K562 (cell line): ENCODE measurements around the gene DARS1. TPM values are rescaled to one million over a fixed set of nuclear protein-coding genes. Genes with fewer than 3 reads are reported as not detected.

Source experiments
- CAMTA2 ChIP-seq: fragments of 250-450 bp; sonication (Bioruptor Pico); conservative IDR thresholded peaks from 2 replicates; pipeline ENCODE4 v1.5.1; 2022
- POLR2A ChIP-seq: fragments of 450-650 bp; conservative IDR thresholded peaks from 2 replicates; pipeline ENCODE4 v1.6.1; 2016
- SMAD3 ChIP-seq: fragments of 450-650 bp; formaldehyde crosslinking; conservative IDR thresholded peaks from 2 replicates; pipeline ENCODE4 v1.4.0; 2020; ENCODE audit warnings: mild to moderate bottlenecking
- polyA plus RNA-seq, 8 experiments: library from polyadenylated mRNA; depleted of rRNA in 4 of 8; stranded (reverse) in 5 of 8; unstranded in 3 of 8; fragments of >200 nt; fragmentation: Nextera tagmentation in 2 of 8; fragmentation: Illumina TruSeq in 1 of 8; extraction: Ambion mirVana in 2 of 8; extraction: Trizol in 1 of 8; gene quantifications; 2 replicates each; pipeline versions ENCODE4 v1.2.1 to v1.2.3, GENCODE V29; 2011 to 2014; ENCODE audit warnings: inconsistent platforms in 1 of 8, missing spikeins in 1 of 8
- total RNA-seq, 7 experiments: library from RNA; depleted of rRNA in 6 of 7; stranded (reverse); fragments of >200 nt in 6 of 7; fragmentation: Illumina TruSeq in 2 of 7; extraction: Trizol in 2 of 7; gene quantifications; 2 replicates each; pipeline versions ENCODE4 v1.2.1 to v1.2.3, GENCODE V29; 2011 to 2021; ENCODE audit warnings: low replicate concordance in 1 of 7
- TF ChIP-seq, protein P1 (sequence below): sonication (generic); formaldehyde crosslinking; IDR thresholded peaks from 2 replicates; pipeline ENCODE4 v1.8.1; 2022; ENCODE audit warnings: missing genetic modification reagents
- TF ChIP-seq, protein P2 (sequence below): sonication (generic); formaldehyde crosslinking; IDR thresholded peaks from 2 replicates; pipeline ENCODE4 v1.8.0; 2022; ENCODE audit warnings: missing genetic modification reagents, mild to moderate bottlenecking, borderline replicate concordance
- TF ChIP-seq, protein P3 (sequence below): sonication (generic); formaldehyde crosslinking; IDR thresholded peaks from 2 replicates; pipeline ENCODE4 v1.8.0; 2023; ENCODE audit warnings: mild to moderate bottlenecking, missing genetic modification reagents
- TF ChIP-seq, protein P4 (sequence below), 2 experiments: fragments of 450-650 bp in 1 of 2; IDR thresholded peaks; 2 replicates each; pipeline ENCODE4 v1.6.1; 2011 to 2017; ENCODE audit warnings: low read depth in 2 of 2, antibody characterized with exemption in 1 of 2, borderline replicate concordance in 1 of 2, low read length in 1 of 2, mild to moderate bottlenecking in 1 of 2, mixed read lengths in 1 of 2; ENCODE audit not compliant: control insufficient read depth in 1 of 2

Gene DARS1
- total and polyA plus RNA-seq, 9 of the 15 experiments (the other 6 are each of a cell fraction or from before 2014, with no cell fraction given), result 91.5 to 239 (median 98.0) TPM

DNA sequence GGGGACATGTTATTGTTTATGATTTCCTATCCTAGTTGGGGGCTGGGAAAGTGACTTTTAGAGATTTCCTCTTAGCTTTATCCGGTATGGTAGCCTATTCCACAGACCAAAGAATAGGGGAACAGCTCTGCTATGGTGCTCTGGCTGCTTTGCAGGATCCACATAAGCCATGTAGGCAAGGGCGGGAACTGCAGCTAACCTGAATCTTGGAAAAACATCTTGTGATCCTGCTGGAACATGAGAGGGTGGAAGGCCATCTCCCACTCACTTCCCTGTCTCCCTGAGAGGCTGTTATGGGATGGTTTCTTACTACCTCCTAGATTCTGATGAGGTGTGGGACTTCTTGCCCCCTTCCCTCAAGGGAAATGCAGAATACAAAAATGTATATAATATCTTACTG is 2.0 kb upstream of the DARS1 start (continued):
- TF ChIP-seq, protein P1, sequence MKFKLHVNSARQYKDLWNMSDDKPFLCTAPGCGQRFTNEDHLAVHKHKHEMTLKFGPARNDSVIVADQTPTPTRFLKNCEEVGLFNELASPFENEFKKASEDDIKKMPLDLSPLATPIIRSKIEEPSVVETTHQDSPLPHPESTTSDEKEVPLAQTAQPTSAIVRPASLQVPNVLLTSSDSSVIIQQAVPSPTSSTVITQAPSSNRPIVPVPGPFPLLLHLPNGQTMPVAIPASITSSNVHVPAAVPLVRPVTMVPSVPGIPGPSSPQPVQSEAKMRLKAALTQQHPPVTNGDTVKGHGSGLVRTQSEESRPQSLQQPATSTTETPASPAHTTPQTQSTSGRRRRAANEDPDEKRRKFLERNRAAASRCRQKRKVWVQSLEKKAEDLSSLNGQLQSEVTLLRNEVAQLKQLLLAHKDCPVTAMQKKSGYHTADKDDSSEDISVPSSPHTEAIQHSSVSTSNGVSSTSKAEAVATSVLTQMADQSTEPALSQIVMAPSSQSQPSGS (CRISPR knock-in tag), result no peak
- TF ChIP-seq, protein P2, sequence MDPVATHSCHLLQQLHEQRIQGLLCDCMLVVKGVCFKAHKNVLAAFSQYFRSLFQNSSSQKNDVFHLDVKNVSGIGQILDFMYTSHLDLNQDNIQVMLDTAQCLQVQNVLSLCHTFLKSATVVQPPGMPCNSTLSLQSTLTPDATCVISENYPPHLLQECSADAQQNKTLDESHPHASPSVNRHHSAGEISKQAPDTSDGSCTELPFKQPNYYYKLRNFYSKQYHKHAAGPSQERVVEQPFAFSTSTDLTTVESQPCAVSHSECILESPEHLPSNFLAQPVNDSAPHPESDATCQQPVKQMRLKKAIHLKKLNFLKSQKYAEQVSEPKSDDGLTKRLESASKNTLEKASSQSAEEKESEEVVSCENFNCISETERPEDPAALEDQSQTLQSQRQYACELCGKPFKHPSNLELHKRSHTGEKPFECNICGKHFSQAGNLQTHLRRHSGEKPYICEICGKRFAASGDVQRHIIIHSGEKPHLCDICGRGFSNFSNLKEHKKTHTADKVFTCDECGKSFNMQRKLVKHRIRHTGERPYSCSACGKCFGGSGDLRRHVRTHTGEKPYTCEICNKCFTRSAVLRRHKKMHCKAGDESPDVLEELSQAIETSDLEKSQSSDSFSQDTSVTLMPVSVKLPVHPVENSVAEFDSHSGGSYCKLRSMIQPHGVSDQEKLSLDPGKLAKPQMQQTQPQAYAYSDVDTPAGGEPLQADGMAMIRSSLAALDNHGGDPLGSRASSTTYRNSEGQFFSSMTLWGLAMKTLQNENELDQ (CRISPR knock-in tag), result no peak
- TF ChIP-seq, protein P3, sequence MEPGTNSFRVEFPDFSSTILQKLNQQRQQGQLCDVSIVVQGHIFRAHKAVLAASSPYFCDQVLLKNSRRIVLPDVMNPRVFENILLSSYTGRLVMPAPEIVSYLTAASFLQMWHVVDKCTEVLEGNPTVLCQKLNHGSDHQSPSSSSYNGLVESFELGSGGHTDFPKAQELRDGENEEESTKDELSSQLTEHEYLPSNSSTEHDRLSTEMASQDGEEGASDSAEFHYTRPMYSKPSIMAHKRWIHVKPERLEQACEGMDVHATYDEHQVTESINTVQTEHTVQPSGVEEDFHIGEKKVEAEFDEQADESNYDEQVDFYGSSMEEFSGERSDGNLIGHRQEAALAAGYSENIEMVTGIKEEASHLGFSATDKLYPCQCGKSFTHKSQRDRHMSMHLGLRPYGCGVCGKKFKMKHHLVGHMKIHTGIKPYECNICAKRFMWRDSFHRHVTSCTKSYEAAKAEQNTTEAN, result no peak
- TF ChIP-seq, protein P4, sequence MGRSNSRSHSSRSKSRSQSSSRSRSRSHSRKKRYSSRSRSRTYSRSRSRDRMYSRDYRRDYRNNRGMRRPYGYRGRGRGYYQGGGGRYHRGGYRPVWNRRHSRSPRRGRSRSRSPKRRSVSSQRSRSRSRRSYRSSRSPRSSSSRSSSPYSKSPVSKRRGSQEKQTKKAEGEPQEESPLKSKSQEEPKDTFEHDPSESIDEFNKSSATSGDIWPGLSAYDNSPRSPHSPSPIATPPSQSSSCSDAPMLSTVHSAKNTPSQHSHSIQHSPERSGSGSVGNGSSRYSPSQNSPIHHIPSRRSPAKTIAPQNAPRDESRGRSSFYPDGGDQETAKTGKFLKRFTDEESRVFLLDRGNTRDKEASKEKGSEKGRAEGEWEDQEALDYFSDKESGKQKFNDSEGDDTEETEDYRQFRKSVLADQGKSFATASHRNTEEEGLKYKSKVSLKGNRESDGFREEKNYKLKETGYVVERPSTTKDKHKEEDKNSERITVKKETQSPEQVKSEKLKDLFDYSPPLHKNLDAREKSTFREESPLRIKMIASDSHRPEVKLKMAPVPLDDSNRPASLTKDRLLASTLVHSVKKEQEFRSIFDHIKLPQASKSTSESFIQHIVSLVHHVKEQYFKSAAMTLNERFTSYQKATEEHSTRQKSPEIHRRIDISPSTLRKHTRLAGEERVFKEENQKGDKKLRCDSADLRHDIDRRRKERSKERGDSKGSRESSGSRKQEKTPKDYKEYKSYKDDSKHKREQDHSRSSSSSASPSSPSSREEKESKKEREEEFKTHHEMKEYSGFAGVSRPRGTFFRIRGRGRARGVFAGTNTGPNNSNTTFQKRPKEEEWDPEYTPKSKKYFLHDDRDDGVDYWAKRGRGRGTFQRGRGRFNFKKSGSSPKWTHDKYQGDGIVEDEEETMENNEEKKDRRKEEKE (IDR thresholded peaks at IDR 0.05; ENCODE audit: borderline replicate concordance in 1 of 2, control insufficient read depth in 1 of 2, low read depth in 2 of 2, low read length in 1 of 2), result no peak
- no peak for TF ChIP-seq POLR2A
- TF ChIP-seq SMAD3, result no peak
- TF ChIP-seq CAMTA2 (CRISPR knock-in tag), result no peak
